ENCODE data around the gene BDH1.
"Not testable (repeated sequence)": the region's sequence is repeated elsewhere in the genome, so short reads cannot be mapped to it uniquely, and the experiment has no call there.

GRCh38 chr3:197586768-197587167 lies 31.0 kb upstream of the BDH1 start:
- not testable (repeated sequence) for TF ChIP-seq CTCF (IDR thresholded peaks at IDR 0.05; ENCODE audit: insufficient read depth, low read depth, low read length); EZH2 (IDR thresholded peaks at IDR 0.05; ENCODE audit: insufficient read depth, low read length)

All from astrocyte (in vitro differentiated cells and primary cell).